Gastrocnemius medialis (tissue), 4 donors: ENCODE data around the gene ATG4B. TPM values are rescaled to one million over a fixed set of nuclear protein-coding genes. Genes with fewer than 3 reads are reported as not detected.
"Not testable (repeated sequence)": the region's sequence is repeated elsewhere in the genome, so short reads cannot be mapped to it uniquely, and the experiment has no call there.

Experiments
- ATAC-seq, 2 donors: fragments of 150-250 bp; one replicate each; pipeline ENCODE4 v1.9.1; 2016
- DNase-seq, 2 donors: peaks; one replicate each; pipeline ENCODE4 v3.0.0-alpha.2; 2019
- H3K27ac ChIP-seq, 4 donors: fragments of 200-600 bp; sonication (generic); 1 replicate in 1 of 4; 2 replicates in 3 of 4; pipeline ENCODE4 v1.5.1; 2016 to 2018; ENCODE audit warnings: mild to moderate bottlenecking in 2 of 4, moderate library complexity in 1 of 4
- H3K27me3 ChIP-seq, 3 donors: fragments of 200-600 bp; sonication (generic) in 2 of 3; 1 replicate in 1 of 3; 2 replicates in 2 of 3; pipeline versions ENCODE4 v1.5.1 to v1.6.0; 2016 to 2019; ENCODE audit warnings: mild to moderate bottlenecking in 1 of 3, moderate library complexity in 1 of 3
- H3K36me3 ChIP-seq, 2 donors: fragments of 200-600 bp; sonication (generic) in 1 of 2; one replicate each; pipeline ENCODE4 v1.5.1; 2017 to 2018
- H3K4me1 ChIP-seq, 2 donors: fragments of 200-600 bp; sonication (generic) in 1 of 2; one replicate each; pipeline ENCODE4 v1.5.1; 2016 to 2017; ENCODE audit warnings: mild to moderate bottlenecking in 2 of 2
- H3K4me3 ChIP-seq, 4 donors: fragments of 200-600 bp; sonication (generic) in 3 of 4; 1 replicate in 1 of 4; 2 replicates in 3 of 4; pipeline ENCODE4 v1.5.1; 2016 to 2019; ENCODE audit warnings: mild to moderate bottlenecking in 2 of 4
- H3K9me3 ChIP-seq, 3 donors: fragments of 200-600 bp; sonication (generic) in 2 of 3; 1 replicate in 1 of 3; 2 replicates in 2 of 3; pipeline ENCODE4 v1.5.1; 2016 to 2019
- CTCF ChIP-seq, 5 experiments: fragments of 450-650 bp in 3 of 5; fragments of 200-600 bp in 2 of 5; sonication (generic) in 2 of 5; IDR thresholded peaks in 4 of 5; conservative IDR thresholded peaks in 1 of 5; 1 replicate in 4 of 5; 2 replicates in 1 of 5; pipeline ENCODE4 v1.5.1; 2016 to 2019; ENCODE audit warnings: antibody characterized with exemption in 5 of 5, mild to moderate bottlenecking in 3 of 5, moderate library complexity in 3 of 5
- POLR2A ChIP-seq, 2 donors: fragments of 450-650 bp; IDR thresholded peaks; one replicate each; pipeline ENCODE4 v1.6.1; 2017; ENCODE audit warnings: antibody characterized with exemption in 2 of 2, mild to moderate bottlenecking in 2 of 2, moderate library complexity in 2 of 2
- in situ Hi-C, 4 donors: fragments of 200-750 bp; cut with MboI; loops; one replicate each; pipeline versions ENCODE4 v1.15.0 to v1.8.0; 2017; ENCODE audit warnings: low sequenced_read_pairs in 4 of 4
- intact Hi-C: fragments of 100-400 bp; cut with DNase I; formaldehyde crosslinking; loops from one replicate; pipeline ENCODE4 v1.15.1; 2023; ENCODE audit warnings: low total_unique reads
- total RNA-seq, 4 donors: library from RNA; depleted of rRNA; stranded (reverse); fragments of >200 nt; gene quantifications; one replicate each; pipeline versions ENCODE4 v1.1.0 to v1.2.3, GENCODE V29; 2016

Gene ATG4B
- total RNA-seq, 4 donors from 2014 or later: 32.0 to 57.5 (median 49.8) TPM

GRCh38 chr2:241658296-241658695 is 20.8 kb downstream of the ATG4B start:
- H3K36me3 ChIP-seq: peaks cover 0 to 79% of the 10 kb centered on the region in 2 donors

GRCh38 chr2:241659150-241659739 is 21.8 kb downstream of the ATG4B start:
- no peak overlapping the region for H3K4me3 ChIP-seq
- ATAC-seq (peak; percentile 23 to 39), DNase-seq (peak in 1 of 2 donors; percentile 43)
- in situ Hi-C loops: no loop called here
- no peak overlapping the region for H3K27ac ChIP-seq
- no peaks in the 10 kb centered on the region for H3K4me1 ChIP-seq
- peak in 2 of 5 experiments; percentile 36 to 43 for TF ChIP-seq CTCF (IDR thresholded peaks at IDR 0.05 in 4 of 5, conservative IDR thresholded peaks at IDR 0.05 in 1 of 5)
- no peak for TF ChIP-seq POLR2A (IDR thresholded peaks at IDR 0.05)
- intact Hi-C loops: loop anchor here (2.0 kb wide), 1 partner anchor 808 kb away; no protein-coding TSS in a partner anchor
- peaks cover 0 to 72% of the 10 kb centered on the region in 2 donors for H3K36me3 ChIP-seq
- no peaks in the 10 kb centered on the region for H3K9me3 ChIP-seq
- no peaks in the 10 kb centered on the region for H3K27me3 ChIP-seq

More at GRCh38 chr2:241658296-241658695, 20.8 kb downstream of the ATG4B start:
- DNase-seq (no peak), ATAC-seq (no peak)
- no peak overlapping the region for H3K27ac ChIP-seq
- in situ Hi-C loops: no loop called here
- no peaks in the 10 kb centered on the region for H3K9me3 ChIP-seq
- intact Hi-C loops: loop anchor here (2.0 kb wide), 1 partner anchor 807 kb away; no protein-coding TSS in a partner anchor
- no peaks in the 10 kb centered on the region for H3K27me3 ChIP-seq
- TF ChIP-seq CTCF (IDR thresholded peaks at IDR 0.05 in 4 of 5, conservative IDR thresholded peaks at IDR 0.05 in 1 of 5): no peak
- TF ChIP-seq POLR2A (IDR thresholded peaks at IDR 0.05): no peak
- no peaks in the 10 kb centered on the region for H3K4me1 ChIP-seq
- no peak overlapping the region for H3K4me3 ChIP-seq

DNA sequence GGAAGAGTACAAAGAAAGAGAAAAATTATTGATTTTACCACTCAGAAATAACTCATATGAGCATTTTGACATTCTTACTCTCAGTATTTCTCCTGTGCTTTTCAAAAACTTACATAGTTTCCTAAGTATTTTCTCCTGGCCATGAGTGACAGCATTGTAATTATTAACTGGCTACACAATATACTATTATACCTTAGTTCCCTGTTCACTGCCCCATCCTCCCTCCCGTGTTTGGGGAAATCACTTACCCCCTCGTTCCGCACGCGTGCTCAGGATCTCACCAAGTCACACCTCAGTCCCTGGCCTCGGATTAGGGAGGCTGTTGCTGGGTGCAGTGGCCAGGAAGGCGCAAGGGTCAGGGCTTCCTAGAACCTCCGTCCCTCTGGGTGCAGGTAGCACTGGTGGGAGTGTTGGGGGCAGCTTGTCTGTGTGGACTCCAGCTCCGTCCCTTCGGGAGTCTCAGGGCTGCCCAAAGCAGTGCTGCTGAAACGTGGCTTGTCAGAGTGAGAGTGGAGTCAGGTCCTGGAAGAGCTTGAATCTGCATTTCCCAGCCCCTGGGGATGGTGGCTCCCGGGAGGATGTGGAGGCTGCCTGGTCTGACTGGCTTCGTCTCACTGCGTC is 23.2 kb downstream of the ATG4B start:
- H3K27ac ChIP-seq: no peak overlapping the region
- DNase-seq (no peak), ATAC-seq (no peak)
- H3K4me1 ChIP-seq: no peaks in the 10 kb centered on the region
- TF ChIP-seq CTCF (IDR thresholded peaks at IDR 0.05 in 4 of 5, conservative IDR thresholded peaks at IDR 0.05 in 1 of 5) (no peak), POLR2A (IDR thresholded peaks at IDR 0.05) (no peak)
- in situ Hi-C loops (no loop called here), intact Hi-C loops (no loop called here)
- peaks cover 0 to 57% of the 10 kb centered on the region in 2 donors for H3K36me3 ChIP-seq
- H3K4me3 ChIP-seq: no peak overlapping the region
- H3K9me3 ChIP-seq: no peaks in the 10 kb centered on the region
- H3K27me3 ChIP-seq: no peaks in the 10 kb centered on the region

GRCh38 chr2:241662731-241663130 is 25.2 kb downstream of the ATG4B start:
- ATAC-seq, intact Hi-C loops, H3K9me3 ChIP-seq, in situ Hi-C loops, H3K27ac ChIP-seq, H3K27me3 ChIP-seq, DNase-seq, H3K4me3 ChIP-seq, H3K4me1 ChIP-seq: not testable (repeated sequence)
- H3K36me3 ChIP-seq: peaks cover 0 to 51% of the 10 kb centered on the region in 2 donors

- Histone ChIP-seq H3K4me1 (no peaks in the 10 kb centered on the region), H3K9me3 (no peaks in the 10 kb centered on the region), H3K27me3 (no peaks in the 10 kb centered on the region), H3K27ac (no peak overlapping the region), H3K36me3 (peaks cover 0 to 52% of the 10 kb centered on the region in 2 donors), H3K4me3 (no peak overlapping the region)
- DNase-seq (no peak), ATAC-seq (peak in 1 of 2 donors; percentile 44)
- intact Hi-C loops (loop anchor here (1.0 kb wide), 1 partner anchor 67 kb away; no protein-coding TSS in a partner anchor), in situ Hi-C loops (no loop called here)
- no peak for TF ChIP-seq CTCF (IDR thresholded peaks at IDR 0.05 in 4 of 5, conservative IDR thresholded peaks at IDR 0.05 in 1 of 5)
- no peak for TF ChIP-seq POLR2A (IDR thresholded peaks at IDR 0.05)
Measured at GRCh38 chr2:241665731-241666440, 28.4 kb downstream of the ATG4B start.
